ENCODE results near the gene HS6ST2.
"Not testable (repeated sequence)": the region's sequence is repeated elsewhere in the genome, so short reads cannot be mapped to it uniquely, and the experiment has no call there.

The HS6ST2 gene

GRCh38 chrX:132940727-132941327 is 17.6 kb downstream of the HS6ST2 start:
- no peak for DNase-seq (ENCODE audit: low spot score)

DNA sequence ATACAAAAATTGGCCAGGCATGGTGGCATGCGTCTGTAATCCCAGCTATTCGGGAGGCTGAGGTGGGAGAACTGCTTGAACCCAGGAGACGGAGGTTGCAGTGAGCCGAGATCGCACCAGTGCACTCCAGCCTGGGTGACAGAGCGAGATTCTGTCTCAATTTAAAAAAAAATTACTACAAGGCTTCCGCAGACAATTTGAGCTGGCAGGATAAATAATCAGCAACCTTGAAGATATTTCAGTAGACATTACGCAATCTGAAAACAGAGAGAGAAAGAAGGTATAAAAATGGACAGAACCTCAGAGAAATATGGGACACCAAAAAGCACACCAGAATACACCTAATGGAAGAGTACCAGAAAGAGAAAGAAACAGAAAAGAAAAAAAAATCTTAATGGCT is 25.3 kb downstream of the HS6ST2 start:
- no peak for DNase-seq (ENCODE audit: low spot score)

DNA sequence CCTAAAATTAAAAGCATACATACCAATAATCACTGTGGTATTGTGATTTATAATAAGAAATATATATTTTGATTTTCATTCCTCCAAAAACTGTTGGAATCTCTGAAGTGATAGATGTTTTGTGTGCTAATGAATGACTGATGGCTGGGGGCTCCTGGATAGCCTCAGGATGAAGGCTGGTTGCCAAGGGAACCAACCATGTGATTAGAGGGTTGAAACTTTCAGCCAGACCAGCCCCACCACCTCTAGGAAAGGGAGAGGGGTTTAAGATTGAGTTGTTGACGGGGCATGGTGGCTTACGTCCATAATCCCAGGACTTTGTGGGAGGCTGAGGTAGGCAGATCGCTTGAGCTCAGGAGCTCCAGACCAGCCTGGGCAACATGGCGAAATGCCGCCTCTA is 34.0 kb downstream of the HS6ST2 start:
- no peak for DNase-seq (ENCODE audit: low spot score)

GRCh38 chrX:132918523-132918922 is 39.9 kb downstream of the HS6ST2 start:
- no peak for DNase-seq (ENCODE audit: low spot score)

DNA sequence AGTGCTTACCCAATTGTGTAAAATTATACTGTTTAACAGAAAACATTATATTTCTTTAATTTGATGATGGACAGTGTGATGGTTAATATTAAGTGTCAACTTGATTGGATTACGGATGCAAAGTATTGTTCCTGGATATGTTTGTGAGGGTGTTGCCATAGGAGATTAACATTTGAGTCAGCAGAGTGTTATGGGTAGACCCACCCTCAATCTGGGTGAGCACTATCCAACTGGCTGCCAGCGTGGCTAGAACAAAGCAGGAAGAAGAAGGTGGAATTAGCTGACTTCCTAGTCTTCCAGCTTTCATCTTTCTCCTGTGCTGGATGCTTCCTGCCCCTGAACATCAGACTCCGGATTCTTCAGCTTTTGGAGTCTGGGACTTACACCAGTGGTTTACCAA is 42.1 kb downstream of the HS6ST2 start:
- no peak for DNase-seq (ENCODE audit: low spot score)

- no peak for DNase-seq (ENCODE audit: low spot score)
These were observed 48.8 kb downstream of the HS6ST2 start for GRCh38 chrX:132909643-132910042.

DNA sequence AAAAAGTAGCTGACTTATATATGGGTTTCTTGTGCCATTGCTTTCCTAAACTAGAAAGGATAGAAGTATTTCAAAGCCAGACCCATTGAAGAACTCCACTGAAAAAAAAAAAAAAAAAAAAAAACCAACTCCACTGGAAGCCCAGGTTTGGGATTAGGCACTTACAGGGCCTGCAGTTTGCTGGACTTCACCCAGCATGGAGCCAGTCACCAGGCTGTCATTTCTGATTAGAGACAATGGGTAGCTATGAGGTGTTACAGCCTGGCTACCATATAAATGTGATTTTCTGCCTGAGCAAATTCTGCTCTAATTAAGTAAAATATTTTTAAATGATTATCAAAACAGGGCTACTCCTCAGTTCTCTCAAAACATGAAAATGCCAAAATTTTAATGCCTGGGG is 49.5 kb downstream of the HS6ST2 start:
- no peak for DNase-seq (ENCODE audit: low spot score)

- no peak for DNase-seq (ENCODE audit: low spot score)
These were observed 57.7 kb downstream of the HS6ST2 start for GRCh38 chrX:132900633-132901293.

DNA sequence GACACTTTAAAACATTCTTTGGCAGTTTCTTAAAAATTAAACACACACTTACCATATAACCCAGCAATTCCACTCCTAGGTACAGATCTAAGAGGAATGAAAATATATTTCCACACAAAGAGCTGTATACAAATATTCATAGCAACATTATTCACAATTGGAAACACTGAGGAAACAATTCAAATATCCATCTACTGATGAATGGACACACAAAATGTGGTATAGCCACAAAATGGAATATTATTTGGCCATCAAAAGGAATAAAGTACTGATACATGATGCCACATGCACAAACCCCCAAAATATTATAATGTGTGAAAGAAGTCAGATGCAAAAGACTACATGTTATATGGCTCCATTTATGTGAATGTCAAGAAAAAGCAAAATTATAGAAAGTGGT is 70.9 kb downstream of the HS6ST2 start:
- DNase-seq (ENCODE audit: low spot score) = no peak

DNA sequence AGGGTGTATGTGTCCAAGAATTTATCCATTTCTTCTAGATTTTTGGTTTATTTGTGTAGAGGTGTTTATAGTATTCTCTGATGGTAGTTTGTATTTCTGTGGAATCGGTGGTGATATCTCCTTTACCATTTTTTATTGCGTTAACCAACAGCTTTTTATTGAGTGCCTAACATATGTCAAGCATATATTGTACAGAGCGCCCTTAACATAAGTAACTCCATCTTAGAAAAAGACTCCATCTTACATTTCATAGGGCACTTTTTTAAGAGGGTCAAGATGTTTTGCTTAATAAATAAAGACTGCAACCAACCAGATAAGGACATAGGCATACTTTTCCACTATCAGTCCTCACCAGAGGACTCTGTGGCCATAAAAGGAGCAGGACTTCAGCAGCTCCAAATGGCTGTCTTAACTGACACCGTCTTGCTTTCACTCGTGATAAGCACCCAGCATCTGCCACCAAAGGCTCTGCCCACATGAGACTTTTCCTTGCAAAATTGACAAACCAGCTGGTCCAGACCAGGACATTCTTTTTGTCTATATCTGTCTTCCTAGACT is 75.0 kb downstream of the HS6ST2 start:
- DNase-seq (ENCODE audit: low spot score) = no peak

- DNase-seq (ENCODE audit: low spot score) = not testable (repeated sequence)
These were observed 77.7 kb downstream of the HS6ST2 start for GRCh38 chrX:132880753-132881152.

GRCh38 chrX:132877954-132878536 is 80.4 kb downstream of the HS6ST2 start:
- DNase-seq (ENCODE audit: low spot score) = no peak

- DNase-seq (ENCODE audit: low spot score) = no peak
These were observed 81.7 kb downstream of the HS6ST2 start for GRCh38 chrX:132876523-132877338.

- DNase-seq (ENCODE audit: low spot score) = no peak
These were observed 82.5 kb downstream of the HS6ST2 start for GRCh38 chrX:132875650-132876522.

GRCh38 chrX:132862562-132862961 is 95.9 kb downstream of the HS6ST2 start:
- DNase-seq (ENCODE audit: low spot score) = no peak

GRCh38 chrX:132861076-132861475 is 97.4 kb downstream of the HS6ST2 start:
- no peak for DNase-seq (ENCODE audit: low spot score)

- no peak for DNase-seq (ENCODE audit: low spot score)
These were observed 98.2 kb downstream of the HS6ST2 start for GRCh38 chrX:132860200-132860599.

DNA sequence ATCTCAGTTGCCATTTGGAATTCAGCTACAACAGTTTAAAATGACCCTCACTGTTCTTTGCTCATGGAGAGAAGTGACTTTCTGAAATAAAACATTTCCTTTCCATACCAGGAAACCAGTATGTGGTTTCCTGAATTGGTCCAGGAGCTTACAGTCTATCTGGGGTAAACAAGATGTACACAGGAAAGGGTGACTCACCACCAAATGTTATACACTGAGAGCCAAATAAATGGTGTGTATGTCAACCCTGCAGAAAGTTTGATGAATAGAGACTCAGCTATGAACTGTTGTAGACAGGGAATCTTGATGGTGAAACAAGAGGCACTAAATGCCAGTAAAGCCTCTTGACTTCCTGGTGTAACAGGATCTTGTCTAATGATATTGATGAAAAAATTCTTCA is 100.4 kb downstream of the HS6ST2 start:
- DNase-seq (ENCODE audit: low spot score) = no peak

DNA sequence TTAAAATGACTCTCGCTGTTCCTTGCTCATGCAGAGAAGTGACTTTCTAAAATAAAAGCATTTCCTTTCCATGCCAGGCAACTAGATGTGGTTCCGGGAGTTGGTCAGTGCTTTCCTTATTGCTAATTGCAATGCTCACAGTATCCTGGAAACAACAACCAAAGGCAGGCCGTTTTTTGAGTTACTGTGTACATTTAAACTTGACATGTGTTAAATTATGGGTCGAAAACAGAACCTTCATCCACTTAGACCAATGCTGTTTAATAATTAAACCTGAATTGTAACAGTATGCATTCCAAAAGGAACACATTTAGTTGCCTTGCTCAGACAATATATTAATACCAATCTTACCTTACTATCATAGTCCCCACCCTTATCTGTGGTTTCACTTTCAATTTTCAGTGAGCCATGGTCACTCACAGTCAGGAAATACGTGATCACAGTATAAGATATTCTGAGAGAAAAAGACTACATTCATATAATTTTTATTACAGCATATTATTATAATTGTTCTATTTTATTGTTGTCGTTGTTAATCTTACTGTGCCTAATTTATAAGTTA is 102.6 kb downstream of the HS6ST2 start:
- DNase-seq (ENCODE audit: low spot score) = no peak

GRCh38 chrX:132853040-132853439 is 105.4 kb downstream of the HS6ST2 start:
- no peak for DNase-seq (ENCODE audit: low spot score)

DNA sequence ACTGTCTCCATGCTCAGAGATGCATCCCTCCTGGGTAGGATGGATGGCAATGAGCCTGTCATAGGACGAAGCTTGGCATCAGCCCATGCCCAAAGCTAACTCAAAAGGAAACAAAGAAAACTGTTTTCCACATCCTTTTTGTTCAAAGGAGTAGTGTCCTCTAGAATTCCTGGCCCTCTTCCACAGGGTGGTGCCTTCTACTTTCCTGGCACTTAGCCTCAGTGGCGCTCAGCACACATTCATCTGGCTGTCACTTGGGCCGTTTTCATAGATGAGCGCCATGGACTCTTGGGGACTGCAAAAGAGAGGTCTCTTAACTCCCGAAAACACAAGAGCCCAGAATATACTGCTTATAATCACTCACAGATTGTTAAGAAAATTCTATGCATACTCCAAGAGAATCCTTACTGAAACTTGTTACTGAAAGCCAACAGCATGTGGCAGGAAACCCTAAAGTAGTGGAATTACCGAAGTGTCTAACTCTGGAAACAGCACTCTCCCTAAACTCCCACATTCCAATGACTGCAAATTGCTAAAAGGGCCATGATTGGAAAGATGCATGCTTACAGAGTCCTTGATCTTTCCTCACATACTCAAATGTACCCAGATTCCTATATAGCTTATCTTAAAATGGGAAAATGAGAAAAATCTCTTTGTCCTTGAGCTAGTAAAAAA is 110.0 kb downstream of the HS6ST2 start:
- DNase-seq (ENCODE audit: low spot score) = no peak
